Parathyroid adenoma (tissue), 2 donors: ENCODE measurements around the gene GIPC2.
"Not testable (repeated sequence)": the region's sequence is repeated elsewhere in the genome, so short reads cannot be mapped to it uniquely, and the experiment has no call there.

ENCODE experiments used
- H2AFZ ChIP-seq: fragments of 300-600 bp; sonication (generic); one replicate; pipeline ENCODE4 v1.7.0; 2017; ENCODE audit warnings: antibody characterized with exemption, mild to moderate bottlenecking
- H3K27ac ChIP-seq: fragments of 300-600 bp; sonication (generic); one replicate; pipeline ENCODE4 v1.7.0; 2017
- H3K27me3 ChIP-seq: fragments of 300-600 bp; sonication (generic); one replicate; pipeline ENCODE4 v1.7.0; 2017; ENCODE audit warnings: low read length; ENCODE audit not compliant: control insufficient read depth, insufficient read depth
- H3K36me3 ChIP-seq: fragments of 300-600 bp; sonication (generic); one replicate; pipeline ENCODE4 v1.7.0; 2017; ENCODE audit warnings: low read length; ENCODE audit not compliant: control insufficient read depth, insufficient read depth
- H3K4me1 ChIP-seq: fragments of 300-600 bp; sonication (generic); one replicate; pipeline ENCODE4 v1.7.0; 2017; ENCODE audit warnings: control low read depth
- H3K4me2 ChIP-seq: fragments of 300-600 bp; sonication (generic); one replicate; pipeline ENCODE4 v1.7.0; 2017; ENCODE audit warnings: low read length
- H3K4me3 ChIP-seq: fragments of 300-600 bp; sonication (generic); one replicate; pipeline ENCODE4 v1.7.0; 2017; ENCODE audit warnings: low read depth, low read length
- H3K79me2 ChIP-seq: fragments of 300-600 bp; sonication (generic); one replicate; pipeline ENCODE4 v1.7.0; 2017; ENCODE audit warnings: control low read depth
- H3K9ac ChIP-seq: fragments of 300-600 bp; sonication (generic); one replicate; pipeline ENCODE4 v1.7.0; 2017; ENCODE audit warnings: mild to moderate bottlenecking
- H3K9me3 ChIP-seq: fragments of 300-600 bp; sonication (generic); one replicate; pipeline ENCODE4 v1.7.0; 2017; ENCODE audit warnings: low read length; ENCODE audit not compliant: control insufficient read depth
- TF ChIP-seq, protein P1 (sequence below): fragments of 300-600 bp; sonication (generic); IDR thresholded peaks from one replicate; pipeline ENCODE4 v1.7.0; 2017; ENCODE audit warnings: antibody characterized with exemption, mild to moderate bottlenecking
- donor health status: primary hyperparathyroidism.

Gene GIPC2

DNA sequence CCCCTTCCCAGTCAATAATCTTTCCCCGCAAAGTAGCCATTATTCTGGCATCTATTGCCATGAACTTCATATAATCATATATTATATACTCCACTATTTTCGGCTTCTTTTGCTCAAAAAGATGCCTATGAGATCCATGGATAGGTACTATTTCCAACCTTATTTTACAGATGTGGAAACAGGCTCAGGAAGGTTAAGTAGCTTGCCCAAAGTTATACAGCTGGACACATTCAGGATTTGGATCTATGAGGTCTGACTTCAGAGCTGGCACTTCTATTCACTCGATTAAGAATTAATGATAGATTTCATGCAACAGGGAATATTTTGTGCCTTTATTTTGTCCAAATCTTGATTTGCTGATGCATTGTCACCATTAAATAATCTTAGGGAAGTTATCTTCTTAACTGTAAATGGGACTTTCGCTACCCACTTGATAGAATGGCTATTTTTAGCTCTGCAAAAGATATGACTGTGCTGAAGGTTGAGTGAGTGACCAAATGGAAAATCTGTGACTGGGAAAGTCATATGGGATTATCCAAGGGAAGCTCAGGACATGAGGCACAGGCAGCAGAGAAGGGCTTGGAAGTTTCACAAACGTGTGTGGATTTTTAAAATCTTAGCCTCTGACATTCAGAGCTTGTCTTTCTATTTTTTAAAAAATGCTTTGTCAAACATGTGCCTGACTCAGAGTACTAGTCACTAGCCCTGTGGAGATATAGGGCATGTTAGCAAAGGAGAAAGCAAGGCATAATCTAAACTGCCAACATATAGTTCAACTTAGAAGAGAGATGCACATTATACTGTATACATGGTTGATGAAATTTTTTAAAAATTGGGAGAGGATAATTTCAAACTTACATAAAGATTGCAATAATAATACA, 36.5 kb downstream of the GIPC2 start:
- Histone ChIP-seq H2AFZ (no peak overlapping the region), H3K27ac (no peak overlapping the region), H3K79me2 (no peaks in the 10 kb centered on the region), H3K4me2 (no peak overlapping the region), H3K4me3 (no peak overlapping the region), H3K36me3 (no peaks in the 10 kb centered on the region), H3K4me1 (no peaks in the 10 kb centered on the region), H3K9ac (no peak overlapping the region), H3K9me3 (no peaks in the 10 kb centered on the region), H3K27me3 (no peaks in the 10 kb centered on the region)
- TF ChIP-seq, protein P1, sequence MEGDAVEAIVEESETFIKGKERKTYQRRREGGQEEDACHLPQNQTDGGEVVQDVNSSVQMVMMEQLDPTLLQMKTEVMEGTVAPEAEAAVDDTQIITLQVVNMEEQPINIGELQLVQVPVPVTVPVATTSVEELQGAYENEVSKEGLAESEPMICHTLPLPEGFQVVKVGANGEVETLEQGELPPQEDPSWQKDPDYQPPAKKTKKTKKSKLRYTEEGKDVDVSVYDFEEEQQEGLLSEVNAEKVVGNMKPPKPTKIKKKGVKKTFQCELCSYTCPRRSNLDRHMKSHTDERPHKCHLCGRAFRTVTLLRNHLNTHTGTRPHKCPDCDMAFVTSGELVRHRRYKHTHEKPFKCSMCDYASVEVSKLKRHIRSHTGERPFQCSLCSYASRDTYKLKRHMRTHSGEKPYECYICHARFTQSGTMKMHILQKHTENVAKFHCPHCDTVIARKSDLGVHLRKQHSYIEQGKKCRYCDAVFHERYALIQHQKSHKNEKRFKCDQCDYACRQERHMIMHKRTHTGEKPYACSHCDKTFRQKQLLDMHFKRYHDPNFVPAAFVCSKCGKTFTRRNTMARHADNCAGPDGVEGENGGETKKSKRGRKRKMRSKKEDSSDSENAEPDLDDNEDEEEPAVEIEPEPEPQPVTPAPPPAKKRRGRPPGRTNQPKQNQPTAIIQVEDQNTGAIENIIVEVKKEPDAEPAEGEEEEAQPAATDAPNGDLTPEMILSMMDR = no peak

DNA sequence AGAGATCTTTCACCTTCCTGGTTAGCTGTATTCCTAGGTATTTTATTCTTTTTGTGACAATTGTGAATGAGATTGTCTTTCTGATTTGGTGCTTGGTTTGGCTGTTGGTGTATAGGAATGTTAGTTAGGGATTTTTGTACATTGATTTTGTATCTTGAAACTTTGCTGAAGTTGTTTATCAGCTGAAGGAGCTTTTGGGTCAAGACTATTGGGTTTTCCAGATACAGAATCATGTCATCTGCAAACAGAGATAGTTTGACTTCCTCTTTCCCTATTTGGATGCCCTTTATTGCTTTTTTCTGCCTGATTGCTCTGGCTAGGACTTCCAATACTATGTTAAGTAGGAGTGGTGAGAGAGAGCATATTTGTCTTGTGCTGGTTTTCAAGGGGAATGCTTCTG, 38.9 kb downstream of the GIPC2 start:
- H3K4me2 ChIP-seq, H2AFZ ChIP-seq, H3K9me3 ChIP-seq, H3K4me1 ChIP-seq, H3K4me3 ChIP-seq, H3K36me3 ChIP-seq, H3K79me2 ChIP-seq, H3K27ac ChIP-seq, H3K27me3 ChIP-seq, H3K9ac ChIP-seq: not testable (repeated sequence)

DNA sequence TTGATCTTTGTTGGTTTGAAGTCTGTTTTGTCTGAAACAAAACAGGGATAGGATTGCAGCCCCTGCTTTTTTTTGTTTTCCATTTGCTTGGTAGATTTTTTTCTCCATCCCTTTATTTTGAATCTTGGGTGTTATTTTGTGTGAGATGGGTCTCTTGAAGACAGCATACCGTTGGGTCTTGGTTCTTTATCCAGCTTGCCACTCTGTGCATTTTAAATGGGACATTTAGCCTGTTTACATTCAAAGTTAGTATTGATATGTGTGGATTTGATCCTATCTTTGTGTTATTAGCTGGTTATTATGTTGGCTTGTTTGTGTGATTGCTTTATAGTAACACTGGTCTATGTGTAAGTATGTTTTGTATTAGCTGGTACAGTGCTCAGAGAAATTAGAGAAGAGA, 40.9 kb downstream of the GIPC2 start:
- Histone ChIP-seq H3K79me2 (no peaks in the 10 kb centered on the region), H3K4me2 (no peak overlapping the region), H3K27me3 (no peaks in the 10 kb centered on the region), H3K36me3 (no peaks in the 10 kb centered on the region), H3K4me3 (no peak overlapping the region), H3K9ac (no peak overlapping the region), H3K27ac (no peak overlapping the region), H2AFZ (no peak overlapping the region), H3K4me1 (no peaks in the 10 kb centered on the region), H3K9me3 (no peaks in the 10 kb centered on the region)
- TF ChIP-seq, protein P1 = no peak

DNA sequence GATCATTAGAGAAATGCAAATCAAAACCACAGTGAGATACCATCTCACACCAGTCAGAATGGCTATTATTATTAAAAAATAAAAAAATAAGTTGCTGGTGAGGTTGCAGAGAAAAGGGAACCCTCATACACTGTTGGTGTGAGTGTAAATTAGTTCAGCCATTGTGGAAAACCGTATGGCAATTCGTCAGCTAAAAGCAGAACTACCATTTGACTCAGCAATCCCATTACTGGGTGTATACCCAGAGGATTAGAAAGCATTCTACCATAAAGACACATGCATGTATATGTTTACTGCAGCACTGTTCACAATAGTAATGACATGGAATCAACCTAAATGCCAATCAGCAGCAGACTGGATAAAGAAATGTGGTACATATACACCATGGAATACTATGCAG, 42.2 kb downstream of the GIPC2 start:
- no peak overlapping the region for H2AFZ ChIP-seq
- no peak overlapping the region for H3K27ac ChIP-seq
- H3K4me1 ChIP-seq = no peaks in the 10 kb centered on the region
- H3K36me3 ChIP-seq = no peaks in the 10 kb centered on the region
- H3K27me3 ChIP-seq = no peaks in the 10 kb centered on the region
- no peak overlapping the region for H3K9ac ChIP-seq
- H3K79me2 ChIP-seq = no peaks in the 10 kb centered on the region
- no peak overlapping the region for H3K4me3 ChIP-seq
- no peaks in the 10 kb centered on the region for H3K9me3 ChIP-seq
- TF ChIP-seq, protein P1 = no peak
- no peak overlapping the region for H3K4me2 ChIP-seq

DNA sequence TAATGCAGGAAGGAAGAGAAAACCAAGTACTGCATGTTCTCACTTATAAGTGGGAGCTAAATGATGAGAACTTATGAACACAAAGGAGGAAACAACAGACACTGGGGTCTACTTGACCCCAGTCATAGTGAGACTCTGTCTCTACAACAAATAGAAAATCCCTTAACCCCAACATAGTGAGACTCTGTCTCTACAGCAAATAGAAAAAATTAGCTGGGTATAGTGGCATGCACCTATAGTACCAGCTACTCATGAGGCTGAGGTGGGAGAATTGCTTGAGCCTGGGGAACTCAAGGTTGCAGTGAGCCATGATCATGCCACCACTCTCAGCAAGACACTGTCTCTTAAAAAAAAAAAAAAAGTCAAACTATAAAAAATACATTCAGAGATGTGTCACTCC, 42.7 kb downstream of the GIPC2 start:
- no peaks in the 10 kb centered on the region for H3K9me3 ChIP-seq
- H3K27me3 ChIP-seq = no peaks in the 10 kb centered on the region
- no peak overlapping the region for H3K4me3 ChIP-seq
- H2AFZ ChIP-seq = no peak overlapping the region
- H3K27ac ChIP-seq = no peak overlapping the region
- H3K4me1 ChIP-seq = no peaks in the 10 kb centered on the region
- H3K79me2 ChIP-seq = no peaks in the 10 kb centered on the region
- H3K4me2 ChIP-seq = no peak overlapping the region
- no peaks in the 10 kb centered on the region for H3K36me3 ChIP-seq
- TF ChIP-seq, protein P1 = no peak
- no peak overlapping the region for H3K9ac ChIP-seq
